Prostate gland (tissue), 2 donors: ENCODE results near the gene PDSS2. TPM values are rescaled to one million over a fixed set of nuclear protein-coding genes. Genes with fewer than 3 reads are reported as not detected.

Source experiments
- DNase-seq: peaks from one replicate; pipeline ENCODE4 v3.0.0-alpha.2; 2019; ENCODE audit warnings: low spot score
- H3K27ac ChIP-seq, 2 donors: fragments of 200-600 bp; sonication (generic); 2 replicates each; pipeline ENCODE4 v1.5.1; 2017 to 2019
- H3K27me3 ChIP-seq: fragments of 200-600 bp; sonication (generic); replicated peaks from 2 replicates; pipeline ENCODE4 v1.5.1; 2019; ENCODE audit not compliant: insufficient read depth
- H3K36me3 ChIP-seq, 2 donors: fragments of 200-600 bp; sonication (generic); 1 replicate in 1 of 2; 2 replicates in 1 of 2; pipeline versions ENCODE4 v1.5.1 to v1.8.1; 2017 to 2019
- H3K4me1 ChIP-seq: fragments of 200-600 bp; sonication (generic); replicated peaks from 2 replicates; pipeline ENCODE4 v1.5.1; 2019
- H3K4me3 ChIP-seq, 2 donors: fragments of 200-600 bp; sonication (generic); 2 replicates each; pipeline ENCODE4 v1.5.1; 2017 to 2019
- H3K9me3 ChIP-seq: fragments of 200-600 bp; sonication (generic); 2 replicates; pipeline ENCODE4 v1.5.1; 2017
- CTCF ChIP-seq, 4 experiments: fragments of 200-600 bp in 2 of 4; fragments of 450-650 bp in 2 of 4; sonication (generic) in 2 of 4; IDR thresholded peaks; 1 replicate in 3 of 4; 2 replicates in 1 of 4; pipeline ENCODE4 v1.5.1; 2016 to 2019; ENCODE audit warnings: antibody characterized with exemption in 4 of 4, mild to moderate bottlenecking in 2 of 4, moderate library complexity in 2 of 4
- POLR2A ChIP-seq: fragments of 450-650 bp; IDR thresholded peaks from one replicate; pipeline ENCODE4 v1.6.1; 2016; ENCODE audit warnings: antibody characterized with exemption, mild to moderate bottlenecking
- POLR2AphosphoS5 ChIP-seq: sonication (generic); formaldehyde crosslinking; IDR thresholded peaks from one replicate; pipeline ENCODE4 v1.6.1; 2017; ENCODE audit warnings: antibody characterized with exemption
- WGBS: methylation state at CpG from one replicate; pipeline ENCODE4 v1.1.5; 2018; 5-methylcytosine and 5-hydroxymethylcytosine counted together
- intact Hi-C: fragments of 100-400 bp; cut with DNase I; formaldehyde crosslinking; loops from one replicate; pipeline ENCODE4 v1.14.2; 2022
- total RNA-seq, 2 donors: library from RNA; depleted of rRNA; stranded (reverse); fragments of >200 nt; gene quantifications; one replicate each; pipeline ENCODE4 v1.1.0, GENCODE V29; 2016

PDSS2 gene
- total RNA-seq, 2 donors from 2014 or later, result 12.7 to 35.3 TPM

GRCh38 chr6:107470364-107470763 lies 11.0 kb upstream of the PDSS2 start:
- Histone ChIP-seq H3K4me3 (no peak overlapping the region), H3K4me1 (no peaks in the 10 kb centered on the region), H3K9me3 (no peaks in the 10 kb centered on the region), H3K27me3 (no peaks in the 10 kb centered on the region), H3K36me3 (no peaks in the 10 kb centered on the region), H3K27ac (no peak overlapping the region)
- intact Hi-C loops, result no loop called here
- TF ChIP-seq POLR2A (no peak), CTCF (IDR thresholded peaks at IDR 0.05) (no peak), POLR2AphosphoS5 (no peak)
- WGBS, result 80% methylated on average over 1 of the region's 1 CpG
- no peak for DNase-seq

GRCh38 chr6:107466062-107466461 lies 6.7 kb upstream of the PDSS2 start:
- TF ChIP-seq CTCF (IDR thresholded peaks at IDR 0.05) (no peak), POLR2A (no peak), POLR2AphosphoS5 (no peak)
- Histone ChIP-seq H3K4me3 (no peak overlapping the region), H3K27ac (no peak overlapping the region), H3K27me3 (no peaks in the 10 kb centered on the region), H3K36me3 (no peaks in the 10 kb centered on the region), H3K9me3 (no peaks in the 10 kb centered on the region), H3K4me1 (no peaks in the 10 kb centered on the region)
- DNase-seq, result no peak
- intact Hi-C loops, result loop anchor here (10.0 kb wide), 1 partner anchor 281 kb away; no protein-coding TSS in a partner anchor
- WGBS, result 91% methylated on average over 1 of the region's 1 CpG

DNA sequence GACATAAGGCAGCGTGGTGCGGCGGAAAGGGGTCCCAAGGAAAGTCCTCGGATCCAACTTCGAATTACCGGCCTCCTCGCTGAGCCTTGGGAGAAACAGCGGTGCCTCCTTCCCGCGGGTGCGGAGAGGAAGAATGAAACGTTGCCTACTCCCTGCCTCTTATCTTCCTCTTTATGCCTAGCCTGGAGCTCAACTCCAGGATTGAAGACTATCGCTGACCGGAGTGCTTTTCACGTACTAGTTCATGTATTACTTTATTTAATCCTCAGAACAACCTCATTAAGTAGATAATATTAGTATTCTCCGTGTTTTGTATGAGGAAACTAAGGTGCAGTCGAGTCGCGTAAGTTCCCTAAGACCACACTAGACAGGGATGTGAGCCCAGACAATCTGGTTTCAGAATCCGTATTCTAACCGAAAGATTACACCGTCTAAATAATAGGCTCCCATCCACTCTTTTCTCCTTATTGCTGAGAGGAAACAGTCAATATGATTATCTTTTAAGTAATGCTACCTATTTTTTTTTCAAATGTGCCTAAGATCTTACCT lies 793 bp upstream of the PDSS2 start:
- DNase-seq, result no peak
- no peaks in the 10 kb centered on the region for H3K27me3 ChIP-seq
- intact Hi-C loops, result loop anchor here (10.0 kb wide), 1 partner anchor 275 kb away; no protein-coding TSS in a partner anchor
- no peaks in the 10 kb centered on the region for H3K36me3 ChIP-seq
- no peaks in the 10 kb centered on the region for H3K9me3 ChIP-seq
- peak overlapping the region; percentile 80 to 92 for H3K27ac ChIP-seq
- H3K4me3 ChIP-seq, result peak overlapping the region; percentile 69 to 95
- 36% methylated on average over 22 of the region's 22 CpGs for WGBS
- H3K4me1 ChIP-seq, result peaks cover 3% of the 10 kb centered on the region
- TF ChIP-seq CTCF (IDR thresholded peaks at IDR 0.05), result no peak
- no peak for TF ChIP-seq POLR2A

DNA sequence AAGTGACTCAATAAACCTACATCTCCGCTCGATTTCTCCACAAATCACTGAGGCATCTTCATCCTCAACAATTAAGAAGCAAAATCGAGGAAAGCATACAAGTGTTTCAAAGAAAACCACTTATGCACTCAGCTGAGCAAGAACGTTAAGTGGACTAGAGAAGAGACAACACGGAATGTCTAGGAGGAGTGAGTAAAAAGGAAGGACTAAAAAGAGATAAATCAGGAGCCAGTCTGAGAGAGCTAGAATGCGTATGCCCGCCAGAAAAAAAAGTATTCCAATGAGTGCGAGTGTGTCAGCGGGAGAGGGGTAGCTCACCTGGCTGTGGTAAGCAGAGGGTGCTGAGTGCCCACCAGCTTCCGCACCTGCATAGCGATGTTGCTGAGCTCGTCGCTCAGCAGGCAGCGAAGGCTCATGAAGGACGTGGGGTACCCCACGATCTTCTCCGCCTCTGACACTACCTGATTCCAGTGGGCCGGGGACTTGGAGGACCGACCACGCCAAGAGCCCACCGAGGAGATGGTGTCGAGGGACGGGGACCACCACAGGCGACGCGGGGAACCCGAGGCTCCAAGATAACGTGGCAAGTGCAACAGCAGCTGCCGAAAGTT lies 587 bp downstream of the PDSS2 start:
- peaks cover 3% of the 10 kb centered on the region for H3K4me1 ChIP-seq
- DNase-seq, result peak; percentile 13
- H3K4me3 ChIP-seq, result peak overlapping the region; percentile 69 to 95
- no peaks in the 10 kb centered on the region for H3K27me3 ChIP-seq
- under 1% methylated on average over 29 of the region's 29 CpGs for WGBS
- H3K27ac ChIP-seq, result peak overlapping the region; percentile 80 to 92
- no peaks in the 10 kb centered on the region for H3K36me3 ChIP-seq
- intact Hi-C loops, result loop anchor here (2.0 to 10.0 kb wide), 2 partner anchors 30 to 434 kb away; partner anchors contain the start of gene MTRES1
- no peak for TF ChIP-seq POLR2AphosphoS5
- TF ChIP-seq CTCF (IDR thresholded peaks at IDR 0.05), result no peak
- no peak for TF ChIP-seq POLR2A
- no peaks in the 10 kb centered on the region for H3K9me3 ChIP-seq

DNA sequence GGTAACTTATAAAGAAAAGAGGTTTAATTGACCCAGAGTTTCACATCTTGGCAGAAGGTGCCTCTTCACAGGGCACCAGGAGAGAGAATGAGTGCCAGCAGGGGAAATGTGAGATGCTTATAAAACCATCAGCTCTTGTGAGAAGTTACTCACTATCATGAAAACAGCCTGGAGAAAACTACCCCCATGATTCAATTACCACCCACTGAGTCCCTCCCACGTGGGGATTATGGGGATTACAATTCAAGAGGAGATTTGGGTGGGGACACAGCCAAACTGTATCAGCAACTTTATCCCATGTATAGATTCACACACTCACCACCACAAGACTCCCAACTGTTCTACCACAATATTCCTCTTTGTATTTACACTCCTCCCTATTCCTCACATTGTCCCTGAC lies 10.6 kb downstream of the PDSS2 start:
- Histone ChIP-seq H3K4me1 (no peaks in the 10 kb centered on the region), H3K9me3 (no peaks in the 10 kb centered on the region), H3K36me3 (no peaks in the 10 kb centered on the region), H3K4me3 (no peak overlapping the region), H3K27me3 (no peaks in the 10 kb centered on the region), H3K27ac (no peak overlapping the region)
- intact Hi-C loops, result no loop called here
- DNase-seq, result no peak
- WGBS, result 73% methylated on average over 1 of the region's 1 CpG
- TF ChIP-seq POLR2A (no peak), CTCF (IDR thresholded peaks at IDR 0.05) (no peak), POLR2AphosphoS5 (no peak)
